HepG2 (cell line): ENCODE results near the gene RASSF7. TPM values are rescaled to one million over a fixed set of nuclear protein-coding genes. Genes with fewer than 3 reads are reported as not detected.

ENCODE experiments used
- AGO1 ChIP-seq: fragments of 200-400 bp; formaldehyde crosslinking; IDR thresholded peaks from 2 replicates; pipeline ENCODE4 v1.6.1; 2017; ENCODE audit warnings: mild to moderate bottlenecking, low read depth, low read length, moderate library complexity; ENCODE audit not compliant: poor library complexity, severe bottlenecking
- E2F2 ChIP-seq: sonication (generic); formaldehyde crosslinking; IDR thresholded peaks from 2 replicates; pipeline ENCODE4 v1.4.0; 2020; ENCODE audit warnings: missing genetic modification reagents, borderline replicate concordance
- GABPB1 ChIP-seq: IDR thresholded peaks from 2 replicates; pipeline ENCODE4 v1.6.1; 2016; ENCODE audit warnings: mild to moderate bottlenecking, missing genetic modification reagents, moderate library complexity, missing compliant biosample characterization
- GATAD1 ChIP-seq: IDR thresholded peaks from 2 replicates; pipeline ENCODE4 v1.6.1; 2016; ENCODE audit warnings: missing genetic modification reagents, missing compliant biosample characterization
- HDAC2 ChIP-seq: sonication (generic); formaldehyde crosslinking; IDR thresholded peaks from 2 replicates; pipeline ENCODE4 v1.4.0; 2020; ENCODE audit warnings: missing genetic modification reagents
- HMGXB3 ChIP-seq: sonication (generic); formaldehyde crosslinking; IDR thresholded peaks from 2 replicates; pipeline ENCODE4 v1.4.0; 2020; ENCODE audit warnings: missing genetic modification reagents, borderline replicate concordance
- HOXD1 ChIP-seq: sonication (generic); formaldehyde crosslinking; IDR thresholded peaks from 2 replicates; pipeline ENCODE4 v1.5.0; 2020; ENCODE audit warnings: missing genetic modification reagents
- KDM5A ChIP-seq: fragments of 200-600 bp; sonication (generic); IDR thresholded peaks from 2 replicates; pipeline ENCODE4 v1.7.0; 2018; ENCODE audit warnings: antibody characterized with exemption, mild to moderate bottlenecking, low read length, borderline replicate concordance
- MXD4 ChIP-seq: IDR thresholded peaks from 2 replicates; pipeline ENCODE4 v1.6.1; 2016; ENCODE audit warnings: mild to moderate bottlenecking, missing biosample characterization, missing genetic modification reagents
- RORA ChIP-seq: sonication (generic); formaldehyde crosslinking; IDR thresholded peaks from 2 replicates; pipeline ENCODE4 v1.5.0; 2020; ENCODE audit warnings: mild to moderate bottlenecking, missing genetic modification reagents, moderate library complexity
- SP140L ChIP-seq: sonication (generic); formaldehyde crosslinking; IDR thresholded peaks from 2 replicates; pipeline ENCODE4 v1.4.0; 2020; ENCODE audit warnings: missing genetic modification reagents, borderline replicate concordance
- ZBTB40 ChIP-seq, 2 experiments: fragments of 450-650 bp in 1 of 2; sonication (generic) in 1 of 2; formaldehyde crosslinking in 1 of 2; IDR thresholded peaks; 2 replicates each; pipeline versions ENCODE4 v1.6.1 to v1.8.0; 2016 to 2022; ENCODE audit warnings: antibody characterized with exemption in 1 of 2, mild to moderate bottlenecking in 1 of 2, missing genetic modification reagents in 1 of 2
- ZNF878 ChIP-seq: sonication (generic); formaldehyde crosslinking; IDR thresholded peaks from 2 replicates; pipeline ENCODE4 v1.8.1; 2023; ENCODE audit warnings: mild to moderate bottlenecking, missing genetic modification reagents, moderate library complexity
- polyA plus RNA-seq, 8 experiments: library from polyadenylated mRNA; depleted of rRNA in 3 of 8; stranded (reverse) in 7 of 8; unstranded in 1 of 8; fragments of >200 nt; fragmentation: Illumina TruSeq in 4 of 8; extraction: Trizol in 4 of 8; gene quantifications; 2 replicates each; pipeline versions ENCODE4 v1.2.1 to v1.2.3, GENCODE V29; 2011 to 2016; ENCODE audit warnings: low read depth in 4 of 8, missing spikeins in 1 of 8, mixed read lengths in 1 of 8; ENCODE audit not compliant: insufficient read depth in 1 of 8
- total RNA-seq, 5 experiments: library from RNA; depleted of rRNA; stranded (reverse); fragments of >200 nt; fragmentation: Illumina TruSeq; extraction: Trizol; gene quantifications; 2 replicates each; pipeline ENCODE4 v1.2.3, GENCODE V29; 2016; ENCODE audit warnings: low read depth in 1 of 5

RASSF7 gene
- total and polyA plus RNA-seq, 2 of the 13 experiments (the other 11 are each of a cell fraction or from before 2014, with no cell fraction given), result 20.2 to 28.6 TPM

- TF ChIP-seq SP140L (CRISPR knock-in tag), result no peak
- TF ChIP-seq GABPB1 (CRISPR knock-in tag), result peak; percentile 94
- peak; percentile 45; the same call in 1 of the 2 replicates for TF ChIP-seq MXD4 (CRISPR knock-in tag)
- 0 out of 2 replicates have a peak, but pooled peaks have one; percentile 50 for TF ChIP-seq HMGXB3
- TF ChIP-seq HDAC2, result peak; percentile 39; the same call in 1 of the 2 replicates
- 0 out of 2 replicates have a peak, but pooled peaks have one; percentile 42 for TF ChIP-seq ZNF878 (CRISPR knock-in tag)
- TF ChIP-seq E2F2 (CRISPR knock-in tag), result no peak
- TF ChIP-seq AGO1, result no peak
- peak; percentile 45; the same call in 1 of the 2 replicates for TF ChIP-seq KDM5A
- no peak for TF ChIP-seq HOXD1
- no peak for TF ChIP-seq RORA (CRISPR knock-in tag)
- peak; percentile 45 for TF ChIP-seq ZBTB40 (IDR thresholded peaks at IDR 0.05)
- no peak for TF ChIP-seq ZBTB40 (CRISPR knock-in tag; IDR thresholded peaks at IDR 0.05)
- TF ChIP-seq GATAD1, result peak; percentile 89
Observed at GRCh38 chr11:575996-576768, 15.4 kb downstream of the RASSF7 start, which contains the start of gene PHRF1 (continued).
